ENCODE measurements around the gene RCSD1. TPM values are rescaled to one million over a fixed set of nuclear protein-coding genes. Genes with fewer than 3 reads are reported as not detected.

Gene RCSD1
- total RNA-seq, 1 experiment from 2014 or later = not detected

GRCh38 chr1:167746013-167746672 lies 116.1 kb downstream of the RCSD1 start:
- no peak for DNase-seq (ENCODE audit: low spot score)

- DNase-seq (ENCODE audit: low spot score) = no peak
These were observed 117.1 kb downstream of the RCSD1 start for GRCh38 chr1:167746988-167747655.

GRCh38 chr1:167747988-167748387 lies 118.0 kb downstream of the RCSD1 start:
- no peak for DNase-seq (ENCODE audit: low spot score)

GRCh38 chr1:167748906-167749305 lies 118.9 kb downstream of the RCSD1 start:
- DNase-seq (ENCODE audit: low spot score) = no peak

- DNase-seq (ENCODE audit: low spot score) = no peak
These were observed 119.7 kb downstream of the RCSD1 start for GRCh38 chr1:167749741-167750140.

GRCh38 chr1:167750641-167751040 lies 120.6 kb downstream of the RCSD1 start:
- DNase-seq (ENCODE audit: low spot score) = no peak

- DNase-seq (ENCODE audit: low spot score) = no peak
These were observed 121.6 kb downstream of the RCSD1 start for GRCh38 chr1:167751676-167752075.

- DNase-seq (ENCODE audit: low spot score) = no peak
These were observed 122.4 kb downstream of the RCSD1 start for GRCh38 chr1:167752219-167752985.

- DNase-seq (ENCODE audit: low spot score) = no peak
These were observed 125.6 kb downstream of the RCSD1 start for GRCh38 chr1:167755654-167756053.

Other genes starting within 250 kb of the RCSD1 start
- gene CD247, start 111.7 kb upstream of the RCSD1 start, total RNA-seq (2014; rRNA removed; shearing (Covaris generic)) = not detected in 2 replicates
- gene CREG1, start 76.5 kb upstream of the RCSD1 start, total RNA-seq (2014; rRNA removed; shearing (Covaris generic)) = 133 and 160 TPM in 2 replicates
- 59.2 and 76.5 TPM in 2 replicates for gene MPZL1, start 91.8 kb downstream of the RCSD1 start, total RNA-seq (2014; rRNA removed; shearing (Covaris generic))

Measured in H4 (cell line).